ENCODE data around the gene SH3GL1.
A peak's percentile ranks its signal among the peaks of the same experiment; 100 is the strongest.
"Not testable (repeated sequence)": the region's sequence is repeated elsewhere in the genome, so short reads cannot be mapped to it uniquely, and the experiment has no call there.

Gene SH3GL1

GRCh38 chr19:4342615-4343369 is 57.6 kb downstream of the SH3GL1 start:
- DNase-seq (ENCODE audit: low spot score): peak; percentile 99

GRCh38 chr19:4342314-4342614 is 58.1 kb downstream of the SH3GL1 start:
- DNase-seq (ENCODE audit: low spot score): no peak

GRCh38 chr19:4338441-4339355 is 61.6 kb downstream of the SH3GL1 start, which contains the start of gene STAP2:
Gene STAP2, minus strand, starts transcription at chr19:4338827. Its CDS starts 74 bp downstream, at chr19:4338753.
- no peak for DNase-seq (ENCODE audit: low spot score)

GRCh38 chr19:4337906-4338440 is 62.4 kb downstream of the SH3GL1 start:
- DNase-seq (ENCODE audit: low spot score): no peak

- DNase-seq (ENCODE audit: low spot score): no peak
Measured at GRCh38 chr19:4334929-4335570, 65.3 kb downstream of the SH3GL1 start.

- DNase-seq (ENCODE audit: low spot score): no peak
Measured at GRCh38 chr19:4329858-4330257, 70.5 kb downstream of the SH3GL1 start.

- DNase-seq (ENCODE audit: low spot score): not testable (repeated sequence)
Measured at GRCh38 chr19:4328991-4329681, 71.2 kb downstream of the SH3GL1 start.

GRCh38 chr19:4328243-4328990 is 71.9 kb downstream of the SH3GL1 start:
- DNase-seq (ENCODE audit: low spot score): peak; percentile 88

GRCh38 chr19:4327877-4328242 is 72.5 kb downstream of the SH3GL1 start:
- no peak for DNase-seq (ENCODE audit: low spot score)

- DNase-seq (ENCODE audit: low spot score): no peak
Measured at GRCh38 chr19:4327252-4327876, 73.0 kb downstream of the SH3GL1 start.

- no peak for DNase-seq (ENCODE audit: low spot score)
Measured at GRCh38 chr19:4326837-4327251, 73.5 kb downstream of the SH3GL1 start.

GRCh38 chr19:4326215-4326836 is 74.0 kb downstream of the SH3GL1 start:
- DNase-seq (ENCODE audit: low spot score): no peak

- DNase-seq (ENCODE audit: low spot score): no peak
Measured at GRCh38 chr19:4324228-4324627, 76.1 kb downstream of the SH3GL1 start.

GRCh38 chr19:4323692-4324091 is 76.7 kb downstream of the SH3GL1 start:
- DNase-seq (ENCODE audit: low spot score): no peak

GRCh38 chr19:4322942-4323665 is 77.2 kb downstream of the SH3GL1 start:
- DNase-seq (ENCODE audit: low spot score): no peak

- DNase-seq (ENCODE audit: low spot score): no peak
Measured at GRCh38 chr19:4320419-4320818, 79.9 kb downstream of the SH3GL1 start.

GRCh38 chr19:4319067-4319718 is 81.2 kb downstream of the SH3GL1 start:
- DNase-seq (ENCODE audit: low spot score): no peak

GRCh38 chr19:4318460-4318859 is 81.9 kb downstream of the SH3GL1 start:
- DNase-seq (ENCODE audit: low spot score): no peak

- DNase-seq (ENCODE audit: low spot score): no peak
Measured at GRCh38 chr19:4316956-4317355, 83.4 kb downstream of the SH3GL1 start.
